Measurements from ENCODE around the gene SYTL1.

DNA sequence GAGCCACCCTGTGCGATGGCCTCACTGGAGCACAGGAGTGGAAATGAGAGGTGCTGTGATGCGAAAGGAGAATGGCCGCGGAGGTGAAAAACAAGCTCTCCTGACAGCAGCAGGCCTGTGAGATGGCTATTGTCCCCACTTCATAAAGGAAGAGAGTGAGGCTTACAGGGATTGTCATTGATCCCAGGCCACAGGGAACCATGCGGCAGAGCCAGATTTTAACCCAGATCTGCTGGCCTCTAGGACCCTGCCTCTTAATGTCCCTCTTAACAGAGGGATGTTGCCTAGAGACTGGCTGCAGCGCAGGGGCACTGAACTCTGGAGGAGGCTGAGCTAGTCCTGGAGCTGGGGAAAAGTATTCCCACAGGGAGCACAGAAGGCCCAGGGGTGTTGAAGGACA is 3.1 kb upstream of the SYTL1 start:
- no peak for TF ChIP-seq FOXM1 (IDR thresholded peaks at IDR 0.05; ENCODE audit: borderline replicate concordance, low read depth)
- TF ChIP-seq EGR1 (IDR thresholded peaks at IDR 0.05), result no peak
